Activated CD8-positive, alpha-beta memory T cell treated with anti-CD3 and anti-CD28 coated beads, Interleukin-2, amount 50 U/mL, for 24 hours (primary cell): ENCODE measurements around the gene CDKAL1.

ENCODE experiments used
- DNase-seq: peaks from one replicate; pipeline ENCODE4 v3.0.0-alpha.2; 2020; ENCODE audit errors: extremely low read depth

Gene CDKAL1

DNA sequence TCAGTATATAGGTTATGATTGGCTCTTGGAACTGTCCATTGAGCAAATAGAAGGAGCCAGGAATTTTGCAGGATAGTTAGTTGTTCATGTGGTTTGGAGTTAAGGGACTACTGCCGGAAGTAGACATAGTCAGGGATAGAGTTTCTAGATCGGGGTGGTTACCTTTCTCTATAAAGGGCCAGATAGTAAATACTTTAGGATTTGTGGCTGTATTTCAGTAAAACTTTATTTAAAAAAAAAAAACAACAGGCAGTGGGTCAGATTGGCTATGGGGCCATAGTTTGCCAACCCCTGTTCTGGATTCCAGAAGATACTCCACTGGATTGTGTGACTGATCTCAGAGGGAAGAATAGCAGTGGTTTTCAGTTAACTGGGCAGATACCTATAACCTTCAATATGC is 570.0 kb downstream of the CDKAL1 start:
- no peak for DNase-seq

GRCh38 chr6:21107796-21108195 is 573.5 kb downstream of the CDKAL1 start:
- no peak for DNase-seq

DNA sequence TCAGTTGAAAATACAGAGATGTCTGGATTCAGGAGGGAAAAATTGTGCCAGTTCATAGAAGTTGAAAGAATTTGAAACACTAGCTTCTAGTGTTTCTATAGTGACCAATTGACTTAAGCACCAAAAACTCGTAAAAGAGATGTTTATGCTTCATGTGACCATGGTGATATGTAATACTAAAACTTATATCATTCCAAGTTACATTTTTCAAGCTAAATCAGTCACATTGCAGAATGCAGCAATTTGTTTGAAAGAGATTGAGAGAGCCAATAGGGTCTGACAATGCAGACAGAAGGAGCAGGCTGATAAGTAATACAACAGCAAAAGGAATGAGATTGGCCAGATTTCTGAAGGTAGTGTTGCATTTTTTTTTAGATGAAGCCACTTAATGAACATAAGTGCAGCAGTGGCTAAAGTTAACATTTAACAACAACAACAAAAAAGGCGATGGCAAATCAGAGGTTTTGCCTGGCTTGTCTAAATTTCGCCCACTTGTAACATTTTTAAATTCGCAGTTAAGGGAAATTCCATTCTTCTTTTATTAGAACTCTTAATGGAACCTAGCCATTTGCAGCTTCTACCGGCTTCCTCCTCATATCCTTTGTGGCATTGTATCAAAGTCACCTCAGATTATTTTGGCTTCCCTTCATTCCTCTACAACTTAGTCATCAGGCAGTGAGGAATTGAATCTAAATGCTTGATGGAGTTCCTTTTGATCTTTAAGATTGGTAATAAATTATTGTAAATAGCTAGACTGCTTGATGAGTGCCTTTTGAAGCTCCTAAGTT is 575.3 kb downstream of the CDKAL1 start:
- no peak for DNase-seq

DNA sequence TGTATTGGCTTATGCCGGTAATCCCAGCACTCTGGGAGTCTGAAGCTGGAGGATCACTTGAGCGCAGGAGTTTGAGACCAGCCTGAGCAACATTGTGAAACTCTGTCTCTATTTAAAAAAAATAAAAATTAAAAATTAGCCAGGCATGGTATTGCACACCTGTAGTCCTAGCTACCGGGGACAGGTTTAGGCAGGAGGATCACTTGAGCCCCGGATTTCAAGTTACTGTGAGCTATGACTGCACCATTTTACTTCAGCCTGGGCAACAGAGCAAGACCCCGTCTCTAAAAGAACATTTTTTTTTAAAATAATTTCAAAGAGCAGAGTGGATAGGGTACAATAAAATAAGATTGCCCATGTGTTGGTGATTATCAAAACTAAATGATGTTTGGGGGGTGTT is 576.4 kb downstream of the CDKAL1 start:
- DNase-seq: no peak

- DNase-seq: no peak
Observed at GRCh38 chr6:21111093-21111725, 577.0 kb downstream of the CDKAL1 start.

DNA sequence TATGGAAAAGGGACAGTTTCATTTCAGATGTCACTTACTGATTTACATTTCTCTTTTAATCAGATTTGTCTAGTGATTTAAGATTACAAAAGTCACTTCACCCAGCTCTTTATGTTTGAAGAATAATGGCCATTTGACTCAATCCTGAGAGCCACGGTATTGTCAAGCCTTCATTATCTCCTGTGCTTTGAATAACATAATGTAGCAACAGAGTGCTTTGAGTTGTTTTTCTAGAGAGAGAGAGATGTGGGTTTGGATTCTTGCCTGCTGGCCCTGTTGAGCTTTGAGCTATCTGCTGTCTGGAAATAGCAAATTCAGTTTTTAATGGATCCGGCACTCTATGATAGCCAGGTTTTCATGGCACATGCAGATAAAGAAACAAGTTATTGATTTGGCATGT is 580.9 kb downstream of the CDKAL1 start:
- DNase-seq: no peak

GRCh38 chr6:21116736-21117135 is 582.5 kb downstream of the CDKAL1 start:
- no peak for DNase-seq

GRCh38 chr6:21118216-21118780 is 584.0 kb downstream of the CDKAL1 start:
- DNase-seq: no peak

- DNase-seq: no peak
Observed at GRCh38 chr6:21121636-21122136, 587.4 kb downstream of the CDKAL1 start.

DNA sequence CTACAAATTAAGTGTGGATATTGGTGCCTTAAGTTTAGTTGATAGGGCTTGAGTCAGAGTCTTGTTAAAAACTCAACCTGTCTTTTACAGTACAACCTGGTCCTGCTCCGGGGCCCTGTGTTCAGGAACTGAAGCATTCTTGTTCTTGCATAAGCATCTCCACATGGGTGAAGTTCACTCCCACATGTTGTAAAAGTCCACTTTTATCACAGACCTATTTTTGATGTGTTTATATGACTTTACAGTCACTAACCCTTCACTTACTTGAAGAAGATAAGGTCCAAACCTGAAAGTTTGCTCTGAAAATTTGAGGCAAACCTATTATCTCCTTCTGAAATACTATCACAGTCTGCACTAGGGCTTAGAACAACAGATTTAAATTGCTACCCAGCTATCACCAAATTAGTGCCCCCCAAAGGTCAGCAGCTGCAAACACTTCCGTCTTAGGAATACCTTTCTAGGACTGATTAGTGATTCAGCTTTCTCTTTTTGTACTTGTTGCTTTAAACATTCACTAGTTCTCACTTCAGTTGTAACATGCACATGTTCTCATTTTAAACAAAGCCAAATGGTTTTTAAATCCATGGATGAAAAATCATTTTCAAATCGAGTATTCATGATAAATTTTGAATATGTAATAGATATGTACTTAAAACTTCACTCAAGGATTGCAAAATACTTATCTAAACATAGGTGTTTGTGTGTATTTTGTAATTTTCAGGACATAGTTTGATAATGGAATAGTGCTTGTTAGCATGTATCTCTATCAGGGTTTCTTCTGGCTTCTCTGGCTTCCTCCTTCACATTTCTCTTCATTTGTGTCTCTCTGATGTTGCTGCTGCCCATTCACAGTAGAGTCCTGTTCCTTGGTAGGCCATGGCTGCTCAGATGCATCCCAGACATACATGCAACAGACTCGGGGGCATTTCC is 589.5 kb downstream of the CDKAL1 start:
- DNase-seq: no peak

- no peak for DNase-seq
Observed at GRCh38 chr6:21128601-21129000, 594.3 kb downstream of the CDKAL1 start.

GRCh38 chr6:21131406-21131805 is 597.1 kb downstream of the CDKAL1 start:
- DNase-seq: no peak

- DNase-seq: no peak
Observed at GRCh38 chr6:21132446-21132845, 598.2 kb downstream of the CDKAL1 start.

- DNase-seq: no peak
Observed at GRCh38 chr6:21132856-21133838, 598.9 kb downstream of the CDKAL1 start.

- DNase-seq: no peak
Observed at GRCh38 chr6:21133901-21134300, 599.6 kb downstream of the CDKAL1 start.

- DNase-seq: no peak
Observed at GRCh38 chr6:21134356-21134755, 600.1 kb downstream of the CDKAL1 start.

DNA sequence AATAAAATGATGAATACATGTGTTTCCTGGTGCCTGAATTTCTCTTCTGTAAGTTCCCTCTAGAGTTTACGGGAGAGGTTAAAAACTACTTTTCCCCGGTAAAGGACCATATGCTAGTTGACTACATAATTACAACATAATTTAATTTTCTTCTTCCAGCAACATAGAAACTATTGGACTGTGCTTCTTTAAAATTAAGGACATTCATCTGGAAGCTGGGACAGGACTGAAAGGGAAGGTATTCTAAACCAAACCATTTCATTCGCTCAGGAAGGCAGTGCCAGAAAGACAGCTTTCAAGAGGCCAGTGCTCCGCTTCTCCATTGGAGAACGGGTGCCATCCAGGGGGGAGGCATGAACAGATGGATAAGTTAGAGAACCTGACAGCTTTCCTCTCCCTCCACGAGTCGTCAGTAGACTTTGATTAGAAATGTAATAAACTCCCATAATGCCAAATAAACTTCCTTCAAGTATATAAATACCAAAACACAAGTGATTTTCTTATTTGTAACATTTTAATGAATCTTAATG is 601.3 kb downstream of the CDKAL1 start:
- DNase-seq: no peak

DNA sequence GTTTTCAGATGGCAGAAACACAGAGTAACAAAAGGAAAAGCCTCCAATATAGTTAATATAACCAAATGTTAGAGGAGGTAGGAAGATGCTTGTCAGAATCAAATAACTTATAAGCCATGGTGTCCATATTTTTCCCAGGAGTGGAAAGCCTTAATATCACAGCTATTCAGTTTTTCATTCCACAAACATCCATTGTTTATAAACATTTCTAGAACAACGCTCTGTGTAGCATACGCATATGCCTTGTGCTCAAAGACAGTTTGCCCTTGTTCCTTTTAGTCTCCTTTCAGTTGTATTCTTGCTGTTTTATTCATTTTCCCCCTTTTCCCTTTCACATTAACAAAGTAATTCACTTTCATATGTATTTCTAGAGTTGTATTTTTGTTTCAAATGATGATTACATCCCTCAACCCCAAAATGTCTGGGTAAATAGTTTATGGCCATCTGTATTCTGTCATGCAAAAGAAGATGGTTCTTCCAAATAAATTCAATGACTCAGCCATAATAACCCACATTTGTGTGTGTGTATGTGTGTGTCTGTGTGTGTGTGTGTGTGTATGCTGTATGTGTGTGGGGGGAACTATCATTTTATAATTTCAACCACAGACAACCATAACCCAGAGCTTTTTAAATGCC is 603.6 kb downstream of the CDKAL1 start:
- no peak for DNase-seq

- no peak for DNase-seq
Observed at GRCh38 chr6:21138336-21139069, 604.2 kb downstream of the CDKAL1 start.
